ENCODE results near the gene RTF1.

The RTF1 gene

DNA sequence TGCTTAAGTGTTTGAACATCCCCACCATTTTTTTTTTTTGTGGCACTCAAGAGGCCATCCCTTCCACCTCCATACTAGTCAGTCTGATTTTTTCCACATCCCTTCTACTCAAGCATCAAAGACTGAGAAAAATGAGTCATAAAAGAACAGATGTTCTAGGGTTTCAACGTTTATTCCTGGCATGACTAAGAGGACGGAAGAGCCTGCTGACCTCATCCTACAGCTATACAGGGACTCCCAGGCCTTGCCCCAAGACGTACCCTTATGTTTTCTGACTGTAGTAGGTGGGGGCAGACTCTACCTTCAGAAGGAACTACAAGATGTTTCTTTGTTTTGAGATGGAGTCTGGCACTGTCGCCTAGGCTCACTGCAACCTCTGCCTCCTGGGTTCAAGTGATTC is 73.5 kb downstream of the RTF1 start:
- DNase-seq, result no peak

DNA sequence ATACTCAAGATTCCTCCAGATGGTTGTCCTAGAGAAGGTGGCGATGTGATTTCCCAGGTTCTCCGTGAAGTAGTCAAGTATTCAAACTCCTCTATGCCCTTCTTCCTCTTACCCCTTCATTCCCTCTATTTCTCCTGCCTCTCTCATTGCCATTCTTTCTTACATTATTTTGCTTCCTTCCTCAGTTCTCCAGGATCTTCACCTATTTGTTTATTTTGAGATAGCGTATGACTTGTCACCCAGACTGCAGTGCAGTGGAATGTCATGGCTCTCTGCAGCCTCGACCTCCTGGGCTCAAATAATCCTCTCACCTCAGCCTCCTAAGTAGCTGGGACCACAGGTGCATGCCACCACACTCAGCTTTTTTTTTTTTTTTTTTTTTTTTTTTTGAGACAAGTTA is 75.0 kb downstream of the RTF1 start:
- DNase-seq, result no peak

DNA sequence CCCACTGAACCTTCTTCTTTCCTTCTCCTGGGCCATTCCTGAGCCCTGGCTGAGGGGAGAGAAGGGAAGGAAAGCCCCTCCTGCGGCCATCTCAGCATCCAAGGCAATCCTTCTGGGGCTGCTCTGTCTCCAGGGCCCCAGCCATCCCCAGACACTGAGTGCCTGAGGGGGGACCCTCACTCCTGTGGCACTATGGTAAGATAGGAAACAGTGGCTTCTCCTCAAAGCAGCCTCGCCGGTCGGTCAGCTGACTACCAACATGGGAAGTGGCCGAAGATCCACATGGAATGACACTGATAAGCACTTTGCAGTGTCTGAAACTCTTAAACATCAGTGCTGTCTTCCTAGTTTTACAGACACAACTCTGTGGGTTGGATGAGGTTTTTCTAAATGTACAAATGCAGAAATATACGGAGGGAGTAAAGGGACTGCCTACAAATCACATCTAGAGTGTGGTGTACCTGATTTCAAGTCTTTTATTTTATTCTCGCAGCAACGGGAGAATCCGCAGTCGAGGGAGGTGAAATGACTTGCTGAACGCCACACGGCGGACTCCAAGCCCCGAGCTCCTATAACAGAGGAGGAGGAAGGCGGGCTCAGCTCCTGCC is 75.8 kb downstream of the RTF1 start:
- no peak for DNase-seq

DNA sequence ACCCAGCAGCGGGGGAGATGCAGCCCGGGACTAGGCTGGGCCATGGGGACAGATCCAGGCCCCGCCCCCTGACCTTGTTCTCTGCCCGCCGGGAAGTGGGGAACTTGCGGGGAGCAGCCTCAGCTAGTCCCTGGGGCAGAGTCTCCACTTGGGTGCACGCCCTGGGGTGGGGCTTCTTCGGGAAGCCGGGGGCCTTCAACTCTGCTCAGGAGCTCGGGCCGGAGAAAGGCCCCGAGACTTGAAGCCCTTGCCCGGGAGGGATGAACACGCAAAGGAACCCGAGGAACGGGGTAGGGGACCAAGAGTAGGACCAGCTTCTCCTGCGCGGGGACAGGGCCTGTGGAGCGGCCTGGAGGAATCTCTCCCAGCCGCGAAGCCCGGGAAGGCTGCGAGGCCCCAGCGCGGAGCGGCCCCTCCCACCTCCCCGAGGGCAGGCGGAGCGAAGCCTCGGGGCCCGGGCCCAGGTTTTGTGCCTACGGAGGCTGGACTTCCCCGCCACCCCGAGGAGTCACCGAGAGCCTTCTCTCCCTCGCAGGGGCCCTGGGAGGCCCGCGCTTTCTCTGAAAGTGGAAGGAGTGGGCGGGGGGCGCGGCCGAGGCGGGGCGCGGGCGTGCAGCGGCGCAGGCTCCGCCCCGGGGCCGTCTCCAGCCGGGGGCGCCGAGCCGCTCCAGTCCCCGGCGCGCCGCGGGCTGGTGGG is 76.5 kb downstream of the RTF1 start, which contains the start of gene ITPKA:
TSS of gene ITPKA (plus strand) at position 670 of the 697 bp plus-strand sequence. CDS start 54 bp downstream, outside the sequence.
- DNase-seq, result peak in 1 of 2 donors; percentile 51

DNA sequence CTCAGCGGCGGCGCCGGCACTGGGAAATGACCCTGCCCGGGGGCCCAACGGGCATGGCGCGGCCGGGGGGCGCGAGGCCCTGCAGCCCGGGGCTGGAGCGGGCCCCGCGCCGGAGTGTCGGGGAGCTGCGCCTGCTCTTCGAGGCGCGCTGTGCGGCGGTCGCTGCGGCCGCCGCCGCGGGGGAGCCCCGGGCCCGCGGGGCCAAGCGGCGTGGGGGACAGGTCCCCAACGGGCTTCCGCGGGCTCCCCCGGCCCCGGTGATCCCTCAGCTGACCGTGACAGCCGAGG is 77.0 kb downstream of the RTF1 start:
- no peak for DNase-seq

DNA sequence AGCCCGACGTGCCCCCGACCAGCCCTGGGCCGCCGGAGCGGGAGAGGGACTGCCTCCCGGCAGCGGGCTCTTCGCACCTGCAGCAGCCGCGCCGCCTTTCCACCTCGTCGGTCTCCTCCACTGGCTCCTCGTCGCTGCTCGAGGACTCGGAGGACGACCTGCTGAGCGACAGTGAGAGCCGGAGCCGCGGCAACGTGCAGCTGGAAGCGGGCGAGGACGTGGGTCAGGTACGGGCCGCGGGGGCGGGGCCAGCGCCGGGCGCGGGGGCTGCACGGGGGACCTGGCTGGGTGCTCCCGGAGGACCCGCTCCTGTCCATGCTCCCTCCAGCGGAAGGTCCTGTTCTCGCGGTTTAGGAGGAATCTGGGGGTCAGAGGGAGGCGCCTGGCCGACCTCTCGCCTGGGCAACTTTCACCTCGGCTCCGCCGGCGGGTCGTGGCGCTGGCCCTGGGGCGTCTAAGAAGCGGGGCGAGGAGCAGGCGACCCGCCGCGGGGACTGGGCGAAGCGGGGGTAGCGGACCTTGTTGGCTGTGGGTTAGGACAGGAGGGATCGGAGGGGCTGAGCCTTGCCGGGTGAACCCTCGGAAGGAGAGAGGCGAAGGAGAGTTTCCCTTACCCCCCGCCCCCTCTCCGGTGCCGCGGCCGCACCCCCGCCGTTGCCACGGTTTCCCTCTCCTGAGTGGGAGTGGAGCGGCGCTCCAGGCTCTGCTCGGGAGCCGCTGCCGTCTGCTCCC is 77.5 kb downstream of the RTF1 start:
- DNase-seq, result no peak

DNA sequence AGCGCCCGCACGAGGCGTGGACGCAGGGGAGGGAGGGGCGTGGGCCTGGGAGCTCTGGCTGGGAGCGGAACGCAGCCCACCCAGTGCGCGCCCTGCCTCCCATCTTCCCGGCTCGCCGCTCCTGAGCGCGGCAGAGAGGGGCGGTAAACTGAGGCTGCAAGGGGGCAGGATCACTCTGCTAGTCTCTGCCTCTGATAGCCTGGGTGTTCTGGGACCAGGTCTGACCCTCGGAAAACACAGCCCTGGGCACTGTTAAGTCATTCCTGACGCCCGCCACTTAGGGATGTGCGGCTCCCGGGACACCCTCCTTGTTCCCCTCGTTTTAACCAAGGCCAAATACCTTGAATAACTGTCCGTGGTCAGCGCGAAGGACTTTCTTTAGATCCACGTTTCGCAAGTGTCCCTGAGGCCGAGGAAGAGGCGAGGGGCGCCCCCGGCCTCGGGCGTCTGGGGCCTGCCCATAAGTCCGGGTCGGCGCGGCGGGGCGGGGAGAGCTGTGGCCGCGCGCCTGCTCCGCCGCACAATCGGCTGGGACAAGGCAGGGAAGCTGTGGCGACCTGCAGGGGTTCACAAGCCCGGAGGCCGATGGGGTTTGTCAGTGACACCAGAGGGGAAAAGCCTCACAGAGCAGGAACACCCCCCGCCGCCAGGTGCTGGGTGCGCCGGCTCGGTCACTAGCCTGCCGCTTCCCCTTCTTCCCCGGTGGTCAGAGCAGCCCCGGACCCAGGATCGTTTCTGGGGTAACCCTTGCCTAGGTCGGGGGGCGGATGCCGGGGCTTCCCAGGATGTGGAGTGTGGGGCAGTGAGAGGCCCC is 78.2 kb downstream of the RTF1 start:
- DNase-seq, result no peak

DNA sequence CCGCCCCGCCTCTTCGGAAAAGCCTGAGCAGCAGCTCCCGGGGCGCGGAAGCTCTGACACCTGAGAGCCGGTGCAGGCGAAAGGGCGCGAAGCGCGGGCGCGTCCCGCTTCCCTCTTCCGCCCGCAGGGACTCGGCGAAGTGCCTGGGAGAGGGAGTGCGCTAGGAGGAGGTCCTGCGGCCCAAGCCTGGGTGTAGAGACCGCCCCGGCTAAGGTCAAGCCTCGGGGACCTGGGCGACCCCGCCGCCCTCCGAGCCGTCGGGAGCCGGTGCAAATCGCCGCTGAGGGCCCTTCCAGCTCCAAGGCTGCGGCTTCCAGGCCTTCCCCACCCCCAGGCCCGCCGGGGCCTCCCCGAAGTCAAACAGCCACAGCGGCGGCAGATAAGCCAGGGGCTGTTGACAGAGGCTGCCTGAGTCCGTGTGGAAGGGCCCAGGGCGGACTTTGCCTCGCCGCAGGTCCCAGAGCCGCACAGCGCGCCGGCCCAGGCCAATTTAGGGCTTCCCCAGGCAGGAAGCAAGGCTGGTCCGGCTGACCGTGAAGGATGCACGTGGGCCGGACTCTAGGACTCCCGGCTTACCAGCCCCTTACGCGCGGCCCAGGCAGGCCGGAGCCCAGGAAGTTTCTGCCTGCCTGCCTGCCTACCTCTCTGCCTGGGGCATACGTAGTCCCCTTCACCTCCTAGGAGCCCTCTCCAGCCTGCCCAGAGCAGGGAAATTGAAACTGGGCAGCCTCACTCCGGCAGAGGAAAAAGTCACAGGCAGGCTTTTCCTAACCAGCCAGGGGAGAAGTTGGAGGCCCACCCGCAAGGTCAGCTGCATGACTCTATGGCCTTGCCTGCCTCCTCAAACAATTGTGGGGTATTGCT is 79.1 kb downstream of the RTF1 start:
- DNase-seq, result no peak

DNA sequence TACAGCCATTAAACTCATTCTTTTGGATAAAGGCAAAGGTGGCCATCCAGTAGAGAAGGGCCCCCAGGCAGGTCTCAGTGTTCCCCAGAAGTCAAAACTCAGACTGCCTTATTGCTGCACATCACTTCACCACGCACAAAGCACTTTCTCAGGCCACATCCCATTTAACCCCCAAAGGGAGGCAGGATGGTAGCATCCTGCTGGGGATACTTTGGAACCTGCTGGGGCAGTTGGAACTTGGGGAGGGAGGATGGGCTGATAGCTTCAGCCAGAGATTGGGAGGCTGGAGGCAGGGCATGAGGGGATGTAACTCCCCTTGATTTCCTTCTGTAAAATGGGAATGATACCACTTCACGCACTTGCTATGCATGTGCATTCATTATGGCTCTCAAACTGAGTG is 81.8 kb downstream of the RTF1 start:
- no peak for DNase-seq

DNA sequence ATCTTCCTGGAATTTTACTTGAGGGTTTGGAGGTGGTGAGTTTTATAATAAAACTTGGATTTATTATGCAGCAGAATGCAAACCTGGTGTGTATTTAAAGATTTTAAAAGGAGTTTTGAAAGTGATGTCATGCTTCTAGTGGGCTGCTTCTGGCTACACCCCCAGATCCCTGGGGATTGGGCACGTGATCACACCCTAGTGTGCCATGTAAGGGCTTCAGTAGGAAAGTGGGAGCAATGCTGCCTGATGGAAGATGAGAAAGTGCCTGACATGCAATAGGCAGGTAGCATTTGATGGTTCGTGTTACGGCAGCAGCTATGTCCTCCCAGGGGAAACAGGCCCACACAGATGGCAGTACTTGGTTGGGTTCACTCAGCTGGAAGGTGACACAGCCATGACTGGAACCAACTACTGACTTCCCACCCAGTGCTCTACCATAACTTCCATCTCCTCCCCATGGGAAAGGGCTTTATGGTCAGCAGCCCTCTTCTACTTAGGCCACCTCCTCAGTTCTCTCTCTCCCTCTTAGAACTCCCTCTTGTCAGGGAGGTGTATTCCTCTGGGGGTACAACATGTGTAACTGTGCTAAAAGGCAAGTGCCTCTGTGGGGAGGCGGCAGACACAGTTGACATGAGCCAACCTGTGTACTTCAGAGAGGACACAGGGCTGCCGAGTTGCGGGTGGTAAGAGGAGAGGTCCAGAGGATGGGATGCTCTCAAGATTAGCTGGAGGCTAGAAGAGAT is 82.4 kb downstream of the RTF1 start:
- DNase-seq, result peak in 1 of 2 donors; percentile 31

DNA sequence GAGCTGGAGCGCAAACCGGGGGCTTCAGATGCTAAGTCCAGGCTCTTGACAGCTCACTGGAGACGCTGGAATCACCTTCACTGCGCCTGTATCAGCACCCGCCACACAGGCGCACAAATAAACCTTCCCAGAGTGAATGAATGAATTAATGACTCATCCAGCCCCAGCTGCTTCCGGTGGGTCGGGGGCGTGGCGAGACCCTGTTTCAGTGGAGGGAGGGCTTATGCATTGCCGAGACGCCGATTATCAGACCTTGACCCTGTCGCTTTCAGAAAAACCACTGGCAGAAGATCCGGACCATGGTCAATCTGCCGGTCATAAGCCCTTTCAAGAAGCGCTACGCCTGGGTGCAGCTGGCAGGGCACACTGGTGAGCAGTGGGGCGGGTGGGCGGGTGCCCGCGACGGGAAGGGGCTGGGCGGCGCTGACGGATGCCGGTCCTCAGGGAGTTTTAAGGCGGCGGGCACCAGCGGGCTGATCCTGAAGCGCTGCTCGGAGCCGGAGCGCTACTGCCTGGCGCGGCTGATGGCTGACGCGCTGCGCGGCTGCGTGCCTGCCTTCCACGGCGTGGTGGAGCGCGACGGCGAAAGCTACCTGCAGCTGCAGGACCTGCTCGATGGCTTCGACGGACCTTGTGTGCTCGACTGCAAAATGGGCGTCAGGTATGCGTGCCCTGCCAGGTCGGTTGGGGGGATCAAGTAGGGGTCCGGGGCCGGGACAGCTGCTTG is 84.5 kb downstream of the RTF1 start:
- DNase-seq, result no peak

DNA sequence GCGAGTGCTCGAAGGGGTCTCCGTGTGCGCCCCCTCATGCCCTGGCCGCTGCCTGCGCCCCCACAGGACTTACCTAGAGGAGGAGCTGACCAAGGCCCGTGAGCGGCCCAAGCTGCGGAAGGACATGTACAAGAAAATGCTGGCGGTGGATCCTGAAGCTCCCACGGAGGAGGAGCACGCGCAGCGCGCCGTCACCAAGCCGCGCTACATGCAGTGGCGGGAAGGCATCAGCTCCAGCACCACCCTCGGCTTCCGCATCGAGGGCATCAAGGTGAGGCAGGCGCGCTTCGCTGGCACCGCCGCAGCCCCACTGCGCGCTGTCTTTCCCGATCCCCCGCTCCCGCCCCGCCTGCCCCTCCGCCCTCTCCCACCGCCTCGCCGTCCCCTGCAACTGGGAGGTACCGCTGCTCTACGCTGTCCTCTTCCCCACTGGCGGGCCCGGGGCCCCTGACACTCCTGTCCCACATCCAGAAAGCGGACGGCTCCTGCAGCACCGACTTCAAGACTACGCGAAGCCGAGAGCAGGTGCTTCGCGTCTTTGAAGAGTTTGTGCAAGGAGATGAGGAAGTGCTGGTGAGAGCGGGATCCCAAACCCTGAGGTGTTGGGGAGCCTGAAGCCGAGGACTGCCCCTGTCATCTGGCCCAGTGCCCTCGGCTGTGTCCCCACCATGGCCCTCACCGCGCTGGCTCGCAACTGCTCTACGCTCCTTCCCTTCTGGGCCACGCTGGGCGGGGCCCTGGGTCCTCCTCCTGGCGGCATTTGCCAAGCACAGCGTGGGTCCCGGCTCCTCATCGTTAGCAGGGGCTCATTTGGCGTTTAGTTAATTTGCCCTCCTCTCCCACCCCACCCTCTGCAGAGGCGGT is 85.3 kb downstream of the RTF1 start:
- DNase-seq, result no peak

DNA sequence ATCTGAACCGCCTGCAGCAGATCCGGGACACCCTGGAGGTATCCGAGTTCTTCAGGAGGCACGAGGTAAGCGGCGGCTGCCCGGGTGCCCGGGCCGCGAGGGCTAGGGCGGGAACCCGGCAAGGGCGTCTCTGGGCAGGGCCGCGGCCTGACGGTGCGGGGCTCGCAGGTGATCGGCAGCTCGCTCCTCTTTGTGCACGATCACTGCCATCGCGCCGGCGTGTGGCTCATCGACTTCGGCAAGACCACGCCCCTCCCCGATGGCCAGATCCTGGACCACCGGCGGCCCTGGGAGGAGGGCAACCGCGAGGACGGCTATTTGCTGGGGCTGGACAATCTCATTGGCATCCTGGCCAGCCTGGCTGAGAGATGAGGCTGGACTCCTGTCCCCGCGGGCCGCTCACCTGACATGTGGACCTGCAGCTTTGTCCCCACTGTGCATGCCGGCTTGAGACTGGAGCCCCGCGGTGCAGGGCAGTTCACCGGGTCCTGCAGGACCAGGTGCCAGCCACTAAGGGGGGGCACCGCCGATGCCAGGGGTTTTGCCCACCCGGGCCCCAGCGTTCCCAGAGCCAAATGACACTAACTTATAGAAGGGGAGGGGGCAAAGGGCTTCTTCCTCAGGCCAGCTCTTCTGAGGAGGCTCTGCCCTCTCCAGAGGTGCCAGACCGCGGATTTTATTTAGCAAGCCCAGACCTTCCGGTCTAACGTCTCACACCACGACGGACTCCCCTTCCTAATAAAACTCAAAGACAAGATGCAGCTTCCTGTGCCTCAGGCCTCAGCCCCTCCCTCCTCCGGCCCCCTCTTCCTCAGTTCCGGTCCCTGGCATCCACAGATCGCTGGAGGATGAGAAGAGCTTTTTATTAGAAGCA is 86.1 kb downstream of the RTF1 start:
- DNase-seq, result no peak

DNA sequence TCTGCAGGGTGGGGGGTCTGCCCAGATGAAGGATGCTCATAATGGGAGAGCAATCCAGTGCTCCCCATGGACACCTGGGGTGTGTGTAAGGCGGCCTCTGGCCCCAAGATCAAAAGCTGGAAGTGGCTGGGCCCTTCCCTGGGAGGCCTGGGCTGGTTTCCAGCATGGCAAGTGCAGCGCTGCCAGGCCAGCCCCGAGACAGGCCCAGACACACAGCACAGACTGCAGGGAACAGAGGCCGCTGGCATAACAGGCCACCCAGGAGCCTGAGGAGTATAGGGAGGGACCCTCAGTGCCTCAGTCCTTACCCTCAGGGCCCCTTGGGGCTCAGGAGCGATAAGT is 86.7 kb downstream of the RTF1 start:
- peak in 1 of 2 donors; percentile 11 for DNase-seq

DNA sequence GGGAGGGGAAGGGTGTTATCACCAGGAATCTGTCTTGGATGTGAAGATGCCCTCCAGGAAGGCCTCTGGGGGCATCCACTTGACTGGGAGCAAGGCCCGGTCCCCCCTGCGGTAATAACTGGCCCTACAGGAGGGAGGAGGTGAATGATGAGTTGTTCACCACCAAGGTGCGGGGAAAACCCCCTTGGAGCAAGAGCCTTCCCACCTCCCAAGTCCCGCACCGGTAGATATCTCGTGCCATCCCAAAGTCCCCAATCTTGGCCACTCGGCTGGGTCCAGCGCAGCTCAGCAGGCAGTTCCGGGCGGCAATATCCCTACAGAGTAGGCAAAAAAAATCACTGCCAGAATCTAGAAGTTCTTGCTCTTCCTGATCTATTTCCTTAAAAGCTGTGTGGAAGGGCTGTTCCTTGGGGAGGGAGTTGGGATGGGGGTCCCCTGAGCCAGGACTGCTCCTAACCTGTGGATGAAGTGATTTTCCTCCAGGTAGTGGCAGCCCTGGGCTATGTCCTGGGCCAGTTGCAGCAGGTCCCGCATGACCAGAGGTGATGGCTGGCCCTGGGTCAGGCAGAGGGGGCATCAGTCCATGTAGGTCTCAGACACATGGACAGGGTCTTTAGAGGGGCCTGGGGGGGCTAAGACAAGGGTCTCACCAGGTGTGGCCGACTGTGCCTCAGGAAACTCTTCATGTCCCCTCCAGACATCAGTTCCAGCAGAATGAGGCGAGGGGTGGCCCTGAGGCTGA is 88.0 kb downstream of the RTF1 start:
- no peak for DNase-seq

DNA sequence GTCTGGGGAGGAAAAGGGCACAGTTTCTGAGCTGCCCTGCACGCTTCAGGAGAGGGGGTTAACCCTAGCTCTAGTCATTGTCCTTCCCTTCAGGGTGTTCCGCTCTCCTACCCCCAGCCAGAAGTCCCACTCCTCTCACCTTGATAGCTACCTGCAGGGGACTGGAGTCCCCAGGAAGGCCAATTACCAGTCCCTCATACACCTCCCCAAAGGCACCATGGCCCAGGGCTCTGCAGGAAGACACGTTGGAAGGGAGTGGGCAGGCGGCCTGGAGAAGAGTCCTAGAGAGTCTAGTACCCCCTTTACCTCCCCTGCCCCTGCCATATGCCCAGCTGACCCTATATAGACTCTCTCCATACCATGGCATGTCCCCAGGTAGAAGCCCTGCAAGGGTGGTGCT is 88.9 kb downstream of the RTF1 start:
- no peak for DNase-seq

DNA sequence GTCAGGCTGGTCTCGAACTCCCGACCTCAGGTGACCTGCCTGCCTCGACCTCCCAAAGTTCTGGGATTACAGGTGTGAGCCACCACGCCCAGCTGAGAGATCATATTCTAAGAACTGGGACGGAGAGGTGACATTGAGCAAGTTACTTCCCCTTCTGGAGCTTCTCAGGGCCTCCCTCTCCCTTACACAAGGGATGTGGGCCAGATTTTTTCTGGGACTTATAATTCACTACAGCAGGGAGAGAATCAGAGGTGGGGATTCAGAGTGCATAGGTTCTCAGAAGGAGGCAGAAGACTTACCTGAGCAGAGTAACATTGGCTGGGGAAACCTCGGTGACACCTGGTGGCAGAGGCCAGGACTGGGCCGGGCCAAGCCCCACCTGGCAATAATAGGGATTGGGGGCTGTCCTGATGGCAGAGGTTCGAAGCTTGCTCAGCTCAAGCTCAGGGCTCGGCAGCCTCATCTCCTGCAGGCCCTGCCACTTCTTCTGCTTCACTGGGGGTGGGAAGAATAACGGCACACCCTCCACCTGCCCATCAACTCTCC is 90.0 kb downstream of the RTF1 start:
- no peak for DNase-seq

DNA sequence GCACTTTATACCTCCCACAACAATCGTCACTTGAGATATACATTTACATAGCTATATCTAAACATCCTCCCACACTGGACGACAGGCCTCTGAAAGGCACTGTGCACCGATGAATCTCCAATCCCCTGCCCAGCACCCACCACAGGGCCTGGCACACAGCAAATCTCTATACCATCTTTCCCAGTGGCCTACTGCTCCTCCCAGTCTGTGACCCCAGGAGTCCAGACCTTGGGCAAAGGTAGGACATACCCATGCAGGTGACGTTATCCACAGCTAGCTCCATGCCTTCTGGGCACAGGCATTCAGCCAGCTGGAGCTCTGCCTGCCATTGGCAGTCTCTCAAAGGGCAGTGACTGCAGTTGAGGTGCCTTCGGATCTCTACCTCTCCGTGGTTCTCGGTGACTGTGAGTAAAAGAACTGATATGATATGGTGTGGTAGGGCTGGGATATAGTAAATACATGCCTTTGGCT is 91.0 kb downstream of the RTF1 start:
- DNase-seq, result no peak

All from hippocampal formation (tissue), 2 donors.